GM23248 (cell line): Measurements from ENCODE around the gene PLCB4. TPM values are rescaled to one million over a fixed set of nuclear protein-coding genes. Genes with fewer than 3 reads are reported as not detected.
"Not testable (repeated sequence)": the region's sequence is repeated elsewhere in the genome, so short reads cannot be mapped to it uniquely, and the experiment has no call there.

Source experiments
- DNase-seq: peaks from one replicate; pipeline ENCODE4 v3.0.0-alpha.2; 2015
- H2AFZ ChIP-seq: fragments of 200-600 bp; sonication (generic); 2 replicates; pipeline ENCODE4 v1.6.1; 2016; ENCODE audit warnings: antibody characterized with exemption
- H3F3A ChIP-seq: fragments of 200-600 bp; sonication (generic); 2 replicates; pipeline ENCODE4 v1.6.1; 2016; ENCODE audit warnings: mild to moderate bottlenecking, antibody characterized with exemption, mixed run types; ENCODE audit not compliant: insufficient read depth
- H3K27ac ChIP-seq: fragments of 200-600 bp; sonication (generic); 2 replicates; pipeline ENCODE4 v1.5.1; 2016; ENCODE audit warnings: mild to moderate bottlenecking
- H3K27me3 ChIP-seq: fragments of 200-600 bp; sonication (generic); replicated peaks from 2 replicates; pipeline ENCODE4 v1.6.1; 2016; ENCODE audit warnings: mild to moderate bottlenecking; ENCODE audit not compliant: insufficient read depth
- H3K36me3 ChIP-seq: fragments of 200-600 bp; sonication (generic); 2 replicates; pipeline ENCODE4 v1.6.1; 2016; ENCODE audit warnings: low read depth, mild to moderate bottlenecking
- H3K4me1 ChIP-seq: fragments of 200-600 bp; sonication (generic); 2 replicates; pipeline ENCODE4 v1.6.1; 2016; ENCODE audit warnings: mild to moderate bottlenecking; ENCODE audit not compliant: insufficient read depth
- H3K4me2 ChIP-seq: fragments of 200-600 bp; sonication (generic); one replicate; pipeline ENCODE4 v1.6.1; 2016; ENCODE audit warnings: mild to moderate bottlenecking; ENCODE audit not compliant: unreplicated experiment
- H3K4me3 ChIP-seq: fragments of 200-600 bp; sonication (generic); 2 replicates; pipeline ENCODE4 v1.5.1; 2016; ENCODE audit warnings: mild to moderate bottlenecking
- H3K79me2 ChIP-seq: fragments of 200-600 bp; sonication (generic); 2 replicates; pipeline ENCODE4 v1.6.1; 2016; ENCODE audit warnings: mild to moderate bottlenecking; ENCODE audit not compliant: insufficient read depth
- H3K9ac ChIP-seq: fragments of 200-600 bp; sonication (generic); 2 replicates; pipeline ENCODE4 v1.6.1; 2016; ENCODE audit warnings: mild to moderate bottlenecking
- H3K9me2 ChIP-seq: fragments of 200-600 bp; sonication (generic); 2 replicates; pipeline ENCODE4 v1.6.1; 2016; ENCODE audit warnings: mixed run types, mild to moderate bottlenecking, moderate library complexity; ENCODE audit not compliant: insufficient read depth
- H3K9me3 ChIP-seq: fragments of 200-600 bp; sonication (generic); one replicate; pipeline ENCODE4 v1.6.1; 2017; ENCODE audit warnings: low read depth
- H4K20me1 ChIP-seq: fragments of 200-600 bp; sonication (generic); 2 replicates; pipeline ENCODE4 v1.6.0; 2016; ENCODE audit not compliant: insufficient read depth
- EZH2 ChIP-seq: fragments of 200-600 bp; sonication (generic); IDR thresholded peaks from 2 replicates; pipeline ENCODE4 v1.6.1; 2018; ENCODE audit warnings: antibody characterized with exemption, mild to moderate bottlenecking; ENCODE audit not compliant: insufficient read depth, poor library complexity, severe bottlenecking
- EZH2phosphoT487 ChIP-seq: fragments of 200-600 bp; sonication (generic); IDR thresholded peaks from 2 replicates; pipeline ENCODE4 v1.6.1; 2018; ENCODE audit warnings: antibody characterized with exemption, moderate library complexity, mild to moderate bottlenecking, low read depth; ENCODE audit not compliant: insufficient read depth
- WGBS, 2 experiments: methylation state at CpG; one replicate each; pipeline ENCODE4 v1.1.6; 2015 to 2017; ENCODE audit warnings: low lambda C conversion rate in 2 of 2, low coverage in 1 of 2; ENCODE audit errors: missing lambda C conversion rate in 2 of 2; 5-methylcytosine and 5-hydroxymethylcytosine counted together
- in situ Hi-C: fragments of 300-500 bp; cut with MboI; formaldehyde crosslinking; loops from 2 replicates; pipeline ENCODE4 v1.15.0; 2020
- polyA plus RNA-seq: library from polyadenylated mRNA; unstranded; fragments of >200 nt; fragmentation: Nextera tagmentation; extraction: Ambion mirVana; gene quantifications from 2 replicates; pipeline ENCODE4 v1.2.1, GENCODE V29; 2016
- total RNA-seq: library from RNA; depleted of rRNA; stranded (reverse); fragments of >200 nt; shearing (Covaris generic); gene quantifications from 2 replicates; pipeline ENCODE4 v1.2.3, GENCODE V29; 2014

The PLCB4 gene
- total and polyA plus RNA-seq, 2 experiments from 2014 or later = 5.0 to 9.5 TPM

- 96 to 100% methylated on average over 1 of the region's 1 CpG for WGBS, 2 experiments
- no peaks in the 10 kb centered on the region for H3F3A ChIP-seq
- no peak overlapping the region for H2AFZ ChIP-seq
- no peaks in the 10 kb centered on the region for H3K9me2 ChIP-seq
- H3K9me3 ChIP-seq = no peaks in the 10 kb centered on the region
- DNase-seq = no peak
- TF ChIP-seq EZH2phosphoT487 = no peak
- TF ChIP-seq EZH2 = no peak
- no peak overlapping the region for H3K4me3 ChIP-seq
- no peaks in the 10 kb centered on the region for H3K27me3 ChIP-seq
- in situ Hi-C loops = loop anchor here (25.0 kb wide), 1 partner anchor 587 kb away; no protein-coding TSS in a partner anchor
- H3K36me3 ChIP-seq = no peaks in the 10 kb centered on the region
- no peak overlapping the region for H3K4me2 ChIP-seq
- H3K79me2 ChIP-seq = no peaks in the 10 kb centered on the region
- no peak overlapping the region for H3K9ac ChIP-seq
- no peaks in the 10 kb centered on the region for H3K4me1 ChIP-seq
- H3K27ac ChIP-seq = no peak overlapping the region
- H4K20me1 ChIP-seq = no peaks in the 10 kb centered on the region
These were observed 305.6 kb downstream of the PLCB4 start for GRCh38 chr20:9374480-9374879.

- Histone ChIP-seq H4K20me1 (no peaks in the 10 kb centered on the region), H3K9me2 (no peaks in the 10 kb centered on the region), H3K4me1 (no peaks in the 10 kb centered on the region), H2AFZ (no peak overlapping the region), H3K4me3 (no peak overlapping the region), H3K9me3 (no peaks in the 10 kb centered on the region), H3F3A (no peaks in the 10 kb centered on the region), H3K36me3 (no peaks in the 10 kb centered on the region), H3K27ac (no peak overlapping the region), H3K4me2 (no peak overlapping the region), H3K79me2 (no peaks in the 10 kb centered on the region), H3K27me3 (no peaks in the 10 kb centered on the region), H3K9ac (no peak overlapping the region)
- TF ChIP-seq EZH2 (no peak), EZH2phosphoT487 (no peak)
- in situ Hi-C loops = no loop called here
- WGBS, 2 experiments = 53 to 60% methylated on average over 1 of the region's 1 CpG
- no peak for DNase-seq
These were observed 306.4 kb downstream of the PLCB4 start for GRCh38 chr20:9375221-9375681.

- Histone ChIP-seq H4K20me1 (no peaks in the 10 kb centered on the region), H3K27me3 (no peaks in the 10 kb centered on the region), H3K36me3 (no peaks in the 10 kb centered on the region), H3K79me2 (no peaks in the 10 kb centered on the region), H3K4me1 (no peaks in the 10 kb centered on the region), H3K4me2 (no peak overlapping the region), H3F3A (no peaks in the 10 kb centered on the region), H2AFZ (no peak overlapping the region), H3K27ac (no peak overlapping the region), H3K4me3 (no peak overlapping the region), H3K9me3 (no peaks in the 10 kb centered on the region), H3K9ac (no peak overlapping the region), H3K9me2 (no peaks in the 10 kb centered on the region)
- in situ Hi-C loops = no loop called here
- no peak for TF ChIP-seq EZH2
- TF ChIP-seq EZH2phosphoT487 = no peak
- WGBS, 2 experiments = 91 to 94% methylated on average over 2 of the region's 2 CpGs
- no peak for DNase-seq
These were observed 308.1 kb downstream of the PLCB4 start for GRCh38 chr20:9377007-9377406.

DNA sequence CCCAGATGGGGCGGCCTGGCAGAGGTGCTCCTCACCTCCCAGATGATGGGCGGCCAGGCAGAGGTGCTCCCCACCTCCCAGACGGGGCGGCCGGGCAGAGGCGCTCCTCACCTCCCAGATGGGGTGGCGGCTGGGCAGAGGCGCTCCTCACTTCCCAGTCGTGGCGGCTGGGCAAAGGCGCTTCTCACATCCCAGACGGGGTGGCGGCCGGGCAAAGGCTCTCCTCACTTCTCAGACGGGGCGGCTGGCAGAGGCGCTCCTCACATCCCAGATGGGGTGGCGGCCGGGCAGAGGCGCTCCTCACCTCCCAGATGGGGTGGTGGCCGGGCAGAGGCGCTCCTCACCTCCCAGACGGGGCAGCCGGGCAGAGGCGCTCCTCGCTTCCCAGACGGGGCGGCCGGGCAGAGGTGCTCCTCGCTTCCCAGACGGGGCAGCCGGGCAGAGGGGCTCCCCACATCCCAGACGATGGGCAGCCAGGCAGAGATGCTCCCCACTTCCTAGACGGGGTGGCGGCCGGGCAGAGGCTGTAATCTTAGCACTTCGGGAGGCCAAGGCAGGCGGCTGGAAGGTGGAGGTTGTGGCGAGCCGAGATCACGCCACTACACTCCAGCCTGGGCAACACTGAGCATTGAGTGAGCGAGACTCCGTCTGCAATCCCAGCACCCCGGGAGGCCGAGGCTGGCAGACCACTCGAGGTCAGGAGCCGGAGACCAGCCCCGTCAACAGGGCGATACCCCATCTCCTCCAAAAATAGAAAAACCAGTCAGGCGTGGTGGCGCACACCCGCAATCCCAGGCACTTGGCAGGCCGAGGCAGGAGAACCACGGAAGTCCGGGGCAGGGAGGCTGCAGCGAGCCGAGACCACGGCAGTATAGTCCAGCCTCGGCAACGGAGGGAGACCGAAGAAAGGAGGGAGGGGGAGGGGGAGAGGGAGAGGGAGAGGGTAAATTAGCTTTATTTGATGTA is 316.7 kb downstream of the PLCB4 start:
- in situ Hi-C loops = not testable (repeated sequence)

More for the DNA sequence above, 316.7 kb downstream of the PLCB4 start:
- DNase-seq, H3K9me2 ChIP-seq, H3K27me3 ChIP-seq, H3K9ac ChIP-seq, H3K36me3 ChIP-seq, H3K27ac ChIP-seq, H3K4me2 ChIP-seq, H4K20me1 ChIP-seq, H3F3A ChIP-seq, H3K9me3 ChIP-seq, H3K4me3 ChIP-seq, H2AFZ ChIP-seq, H3K4me1 ChIP-seq, H3K79me2 ChIP-seq: not testable (repeated sequence)
- WGBS, 2 experiments = 91 to 95% methylated on average over 35 to 44 of the region's 61 CpGs
